Measurements from ENCODE around the gene UQCR11.

Gene UQCR11

GRCh38 chr19:1568320-1569019, 36.8 kb downstream of the UQCR11 start, which contains the start of gene MEX3D:
TSS of gene MEX3D (minus strand) at chr19:1568325. CDS start at chr19:1568058, 267 bp downstream.
- peak; percentile 81 for DNase-seq (ENCODE audit: extremely low read depth, insufficient read length)

GRCh38 chr19:1567848-1568227, 37.4 kb downstream of the UQCR11 start:
- Histone ChIP-seq H3K4me3 (replicated peaks; ENCODE audit: low read depth, low read length) (no peak overlapping the region), H3K27me3 (replicated peaks; ENCODE audit: control insufficient read depth, insufficient read depth, low read length) (no peaks in the 10 kb centered on the region; the same call in 1 of the 2 replicates), H3K36me3 (ENCODE audit: control insufficient read depth, insufficient read depth, low read length) (no peaks in the 10 kb centered on the region)
- no peak for TF ChIP-seq CTCF (IDR thresholded peaks at IDR 0.05; ENCODE audit: insufficient read depth, low read length, poor library complexity, severe bottlenecking)
- DNase-seq (ENCODE audit: extremely low read depth, insufficient read length): no peak

More at GRCh38 chr19:1568320-1569019, 36.8 kb downstream of the UQCR11 start, which contains the start of gene MEX3D:
- H3K27me3 ChIP-seq (replicated peaks; ENCODE audit: control insufficient read depth, insufficient read depth, low read length): no peaks in the 10 kb centered on the region; the same call in 1 of the 2 replicates
- no peaks in the 10 kb centered on the region for H3K36me3 ChIP-seq (ENCODE audit: control insufficient read depth, insufficient read depth, low read length)
- no peak within 1 kb of the TSS for H3K4me3 ChIP-seq (replicated peaks; ENCODE audit: low read depth, low read length)
- no peak for TF ChIP-seq CTCF (IDR thresholded peaks at IDR 0.05; ENCODE audit: insufficient read depth, low read length, poor library complexity, severe bottlenecking)

- no peaks in the 10 kb centered on the region for H3K36me3 ChIP-seq (ENCODE audit: control insufficient read depth, insufficient read depth, low read length)
- no peak overlapping the region for H3K4me3 ChIP-seq (replicated peaks; ENCODE audit: low read depth, low read length)
- no peaks in the 10 kb centered on the region; the same call in 1 of the 2 replicates for H3K27me3 ChIP-seq (replicated peaks; ENCODE audit: control insufficient read depth, insufficient read depth, low read length)
- no peak for TF ChIP-seq CTCF (IDR thresholded peaks at IDR 0.05; ENCODE audit: insufficient read depth, low read length, poor library complexity, severe bottlenecking)
- no peak for DNase-seq (ENCODE audit: extremely low read depth, insufficient read length)
Observed at GRCh38 chr19:1567116-1567847, 38.0 kb downstream of the UQCR11 start.

- TF ChIP-seq CTCF (IDR thresholded peaks at IDR 0.05; ENCODE audit: insufficient read depth, low read length, poor library complexity, severe bottlenecking): no peak
- no peaks in the 10 kb centered on the region for H3K36me3 ChIP-seq (ENCODE audit: control insufficient read depth, insufficient read depth, low read length)
- DNase-seq (ENCODE audit: extremely low read depth, insufficient read length): no peak
- no peak overlapping the region for H3K4me3 ChIP-seq (replicated peaks; ENCODE audit: low read depth, low read length)
- no peaks in the 10 kb centered on the region; the same call in 1 of the 2 replicates for H3K27me3 ChIP-seq (replicated peaks; ENCODE audit: control insufficient read depth, insufficient read depth, low read length)
Observed at GRCh38 chr19:1566392-1567115, 38.7 kb downstream of the UQCR11 start.

GRCh38 chr19:1563251-1563650, 42.0 kb downstream of the UQCR11 start:
- no peaks in the 10 kb centered on the region for H3K27me3 ChIP-seq (replicated peaks; ENCODE audit: control insufficient read depth, insufficient read depth, low read length)
- H3K36me3 ChIP-seq (ENCODE audit: control insufficient read depth, insufficient read depth, low read length): no peaks in the 10 kb centered on the region
- no peak for DNase-seq (ENCODE audit: extremely low read depth, insufficient read length)
- TF ChIP-seq CTCF (IDR thresholded peaks at IDR 0.05; ENCODE audit: insufficient read depth, low read length, poor library complexity, severe bottlenecking): no peak
- H3K4me3 ChIP-seq (replicated peaks; ENCODE audit: low read depth, low read length): no peak overlapping the region

Data from GM06990 (cell line).